GM18508 (cell line): Measurements from ENCODE around the gene UPF2.
"Not testable (repeated sequence)": the region's sequence is repeated elsewhere in the genome, so short reads cannot be mapped to it uniquely, and the experiment has no call there.

Source experiments
- ATAC-seq: cut with Tn5 transposase; IDR thresholded peaks from one replicate; pipeline ENCODE4 v1.9.1; 2021; ENCODE audit warnings: moderate number of reproducible peaks; ENCODE audit not compliant: insufficient read depth, unreplicated experiment

Gene UPF2

GRCh38 chr10:12042797-12043651, at the start of gene UPF2:
TSS of gene UPF2 (minus strand) at chr10:12042809. CDS start at chr10:12035423, 7,386 bp downstream.
- ATAC-seq: peak; percentile 32

GRCh38 chr10:12091421-12091820, 48.8 kb upstream of the UPF2 start:
- ATAC-seq: no peak

- ATAC-seq: no peak
Measured at GRCh38 chr10:12088919-12089318, 46.3 kb upstream of the UPF2 start.

- ATAC-seq: no peak
Measured at GRCh38 chr10:12081879-12082557, 39.4 kb upstream of the UPF2 start.

- no peak for ATAC-seq
Measured at GRCh38 chr10:12081470-12081869, 38.9 kb upstream of the UPF2 start.

GRCh38 chr10:12077580-12078180, 35.1 kb upstream of the UPF2 start:
- ATAC-seq: no peak

GRCh38 chr10:12073526-12073925, 30.9 kb upstream of the UPF2 start:
- ATAC-seq: no peak

GRCh38 chr10:12071441-12071840, 28.8 kb upstream of the UPF2 start:
- not testable (repeated sequence) for ATAC-seq

GRCh38 chr10:12068449-12069269, 26.1 kb upstream of the UPF2 start, which contains the start of gene DHTKD1:
TSS of gene DHTKD1 (plus strand) at chr10:12068954. CDS start at chr10:12069034, 80 bp downstream.
- ATAC-seq: peak; percentile 92

GRCh38 chr10:12067336-12067735, 24.7 kb upstream of the UPF2 start:
- no peak for ATAC-seq

GRCh38 chr10:12063483-12063818, 20.8 kb upstream of the UPF2 start:
- no peak for ATAC-seq

- ATAC-seq: no peak
Measured at GRCh38 chr10:12062754-12063482, 20.3 kb upstream of the UPF2 start.

GRCh38 chr10:12061124-12061523, 18.5 kb upstream of the UPF2 start:
- no peak for ATAC-seq

- no peak for ATAC-seq
Measured at GRCh38 chr10:12056748-12057147, 14.1 kb upstream of the UPF2 start.

GRCh38 chr10:12055732-12056131, 13.1 kb upstream of the UPF2 start:
- no peak for ATAC-seq

- no peak for ATAC-seq
Measured at GRCh38 chr10:12051241-12051640, 8.6 kb upstream of the UPF2 start.

- ATAC-seq: no peak
Measured at GRCh38 chr10:12050528-12050927, 7.9 kb upstream of the UPF2 start.

GRCh38 chr10:12048547-12048946, 5.9 kb upstream of the UPF2 start:
- ATAC-seq: no peak

GRCh38 chr10:12045596-12045995, 3.0 kb upstream of the UPF2 start:
- ATAC-seq: no peak

- no peak for ATAC-seq
Measured at GRCh38 chr10:12042409-12042796, 206 bp downstream of the UPF2 start.
